ENCODE results near the gene IL25.

The IL25 gene

GRCh38 chr14:23372509-23372908 lies at the start of gene IL25:
IL25 (plus strand) TSS chr14:23372809.
- no peak for TF ChIP-seq CTCF (IDR thresholded peaks at IDR 0.05)

GRCh38 chr14:23323838-23324454 lies 48.7 kb upstream of the IL25 start:
- TF ChIP-seq CTCF (IDR thresholded peaks at IDR 0.05): no peak

- no peak for TF ChIP-seq CTCF (IDR thresholded peaks at IDR 0.05)
Observed at GRCh38 chr14:23324455-23324846, 48.2 kb upstream of the IL25 start.

GRCh38 chr14:23324993-23325392 lies 47.6 kb upstream of the IL25 start:
- no peak for TF ChIP-seq CTCF (IDR thresholded peaks at IDR 0.05)

GRCh38 chr14:23326491-23327332 lies 45.9 kb upstream of the IL25 start:
- TF ChIP-seq CTCF (IDR thresholded peaks at IDR 0.05): no peak

GRCh38 chr14:23327947-23328744 lies 44.5 kb upstream of the IL25 start:
- TF ChIP-seq CTCF (IDR thresholded peaks at IDR 0.05): peak; percentile 89

GRCh38 chr14:23335623-23336022 lies 37.0 kb upstream of the IL25 start:
- TF ChIP-seq CTCF (IDR thresholded peaks at IDR 0.05): no peak

Data from LNCAP (cell line).